Measurements from ENCODE around the gene MSMP.

DNA sequence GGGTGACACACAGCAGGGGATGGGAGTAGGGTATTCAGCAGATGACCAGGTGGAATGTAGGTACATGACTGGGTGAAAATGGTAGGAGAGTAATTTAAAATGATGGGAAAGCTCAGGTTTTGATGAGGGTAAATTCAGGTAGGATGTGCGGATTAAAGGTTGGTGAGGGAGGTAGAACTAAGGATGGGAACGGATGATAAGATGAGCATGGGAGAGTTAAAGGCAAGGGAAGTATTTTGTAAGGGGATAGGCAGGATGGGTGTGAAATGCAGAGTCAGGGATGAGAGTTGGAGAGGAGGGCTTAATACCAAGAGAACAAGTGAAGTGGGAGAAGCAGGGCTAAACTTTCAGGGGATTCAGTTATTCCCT lies 23.6 kb downstream of the MSMP start:
- TF ChIP-seq, protein P1, sequence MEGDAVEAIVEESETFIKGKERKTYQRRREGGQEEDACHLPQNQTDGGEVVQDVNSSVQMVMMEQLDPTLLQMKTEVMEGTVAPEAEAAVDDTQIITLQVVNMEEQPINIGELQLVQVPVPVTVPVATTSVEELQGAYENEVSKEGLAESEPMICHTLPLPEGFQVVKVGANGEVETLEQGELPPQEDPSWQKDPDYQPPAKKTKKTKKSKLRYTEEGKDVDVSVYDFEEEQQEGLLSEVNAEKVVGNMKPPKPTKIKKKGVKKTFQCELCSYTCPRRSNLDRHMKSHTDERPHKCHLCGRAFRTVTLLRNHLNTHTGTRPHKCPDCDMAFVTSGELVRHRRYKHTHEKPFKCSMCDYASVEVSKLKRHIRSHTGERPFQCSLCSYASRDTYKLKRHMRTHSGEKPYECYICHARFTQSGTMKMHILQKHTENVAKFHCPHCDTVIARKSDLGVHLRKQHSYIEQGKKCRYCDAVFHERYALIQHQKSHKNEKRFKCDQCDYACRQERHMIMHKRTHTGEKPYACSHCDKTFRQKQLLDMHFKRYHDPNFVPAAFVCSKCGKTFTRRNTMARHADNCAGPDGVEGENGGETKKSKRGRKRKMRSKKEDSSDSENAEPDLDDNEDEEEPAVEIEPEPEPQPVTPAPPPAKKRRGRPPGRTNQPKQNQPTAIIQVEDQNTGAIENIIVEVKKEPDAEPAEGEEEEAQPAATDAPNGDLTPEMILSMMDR (IDR thresholded peaks at IDR 0.05 in 2 of 3, conservative IDR thresholded peaks at IDR 0.05 in 1 of 3; ENCODE audit: control insufficient read depth in 2 of 3, extremely low read depth in 1 of 3, insufficient read depth in 1 of 3, low read depth in 3 of 3, low read length in 3 of 3), result no peak
- TF ChIP-seq GABPA (IDR thresholded peaks at IDR 0.05; ENCODE audit: low read depth), result no peak
- TF ChIP-seq EZH2 (IDR thresholded peaks at IDR 0.05; ENCODE audit: borderline replicate concordance, control insufficient read depth, low read depth, low read length), result no peak
- TF ChIP-seq, protein P2, sequence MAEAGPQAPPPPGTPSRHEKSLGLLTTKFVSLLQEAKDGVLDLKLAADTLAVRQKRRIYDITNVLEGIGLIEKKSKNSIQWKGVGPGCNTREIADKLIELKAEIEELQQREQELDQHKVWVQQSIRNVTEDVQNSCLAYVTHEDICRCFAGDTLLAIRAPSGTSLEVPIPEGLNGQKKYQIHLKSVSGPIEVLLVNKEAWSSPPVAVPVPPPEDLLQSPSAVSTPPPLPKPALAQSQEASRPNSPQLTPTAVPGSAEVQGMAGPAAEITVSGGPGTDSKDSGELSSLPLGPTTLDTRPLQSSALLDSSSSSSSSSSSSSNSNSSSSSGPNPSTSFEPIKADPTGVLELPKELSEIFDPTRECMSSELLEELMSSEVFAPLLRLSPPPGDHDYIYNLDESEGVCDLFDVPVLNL (IDR thresholded peaks at IDR 0.05; ENCODE audit: low read depth, low read length), result no peak
- no peak for TF ChIP-seq ASH2L (IDR thresholded peaks at IDR 0.05; ENCODE audit: borderline replicate concordance, low read depth)

All from GM12878 (cell line).